NCI-H1436 treated with DMSO at 0.1 percent for 48 hours (cell line): Measurements from ENCODE around the gene SECTM1.

Experiments used
- DNase-seq: peaks from one replicate; lab custom pipeline; 2025; lab: John Stamatoyannopoulos, UW

Gene SECTM1

GRCh38 chr17:82328141-82328993 is 5.2 kb downstream of the SECTM1 start:
- DNase-seq = no peak

GRCh38 chr17:82327757-82328140 is 5.8 kb downstream of the SECTM1 start:
- DNase-seq = no peak

GRCh38 chr17:82327289-82327688 is 6.3 kb downstream of the SECTM1 start:
- no peak for DNase-seq

GRCh38 chr17:82325286-82326180 is 8.0 kb downstream of the SECTM1 start:
- DNase-seq = no peak

- DNase-seq = no peak
Observed at GRCh38 chr17:82324566-82325285, 8.8 kb downstream of the SECTM1 start.

GRCh38 chr17:82323514-82324234 is 9.9 kb downstream of the SECTM1 start:
- DNase-seq = no peak

GRCh38 chr17:82322526-82323453 is 10.8 kb downstream of the SECTM1 start:
- DNase-seq = no peak

- no peak for DNase-seq
Observed at GRCh38 chr17:82321947-82322466, 11.6 kb downstream of the SECTM1 start.

GRCh38 chr17:82320956-82321927 is 12.3 kb downstream of the SECTM1 start:
- no peak for DNase-seq

GRCh38 chr17:82320140-82320840 is 13.3 kb downstream of the SECTM1 start:
- DNase-seq = no peak

GRCh38 chr17:82319619-82320062 is 13.9 kb downstream of the SECTM1 start:
- DNase-seq = no peak

GRCh38 chr17:82318772-82319606 is 14.6 kb downstream of the SECTM1 start:
- no peak for DNase-seq

- no peak for DNase-seq
Observed at GRCh38 chr17:82318169-82318498, 15.4 kb downstream of the SECTM1 start.

GRCh38 chr17:82317394-82318168 is 16.0 kb downstream of the SECTM1 start, which contains the start of gene CD7:
CD7 (minus strand) TSS chr17:82317608; CDS start chr17:82317495, 113 bp downstream.
- DNase-seq = no peak

GRCh38 chr17:82316651-82317393 is 16.7 kb downstream of the SECTM1 start:
- no peak for DNase-seq
